Activated naive CD8-positive, alpha-beta T cell (primary cell): ENCODE data around the gene PLAC9.
A peak's percentile ranks its signal among the peaks of the same experiment; 100 is the strongest.

Source experiments
- H3K27ac Mint-ChIP-seq: one replicate; pipeline ENCODE4 v1.8.0; 2021; ENCODE audit warnings: mixed read lengths
- H3K27me3 Mint-ChIP-seq: one replicate; pipeline ENCODE4 v1.8.0; 2021; ENCODE audit warnings: mixed read lengths
- H3K36me3 Mint-ChIP-seq: one replicate; pipeline ENCODE4 v1.8.0; 2021; ENCODE audit warnings: mixed read lengths
- H3K4me1 Mint-ChIP-seq: one replicate; pipeline ENCODE4 v1.8.0; 2021; ENCODE audit warnings: low read depth, mixed read lengths
- H3K4me3 Mint-ChIP-seq: one replicate; pipeline ENCODE4 v1.8.0; 2021; ENCODE audit warnings: mild to moderate bottlenecking, mixed read lengths
- H3K9me3 Mint-ChIP-seq: one replicate; pipeline ENCODE4 v1.8.0; 2021; ENCODE audit warnings: low read depth, mixed read lengths

The PLAC9 gene

DNA sequence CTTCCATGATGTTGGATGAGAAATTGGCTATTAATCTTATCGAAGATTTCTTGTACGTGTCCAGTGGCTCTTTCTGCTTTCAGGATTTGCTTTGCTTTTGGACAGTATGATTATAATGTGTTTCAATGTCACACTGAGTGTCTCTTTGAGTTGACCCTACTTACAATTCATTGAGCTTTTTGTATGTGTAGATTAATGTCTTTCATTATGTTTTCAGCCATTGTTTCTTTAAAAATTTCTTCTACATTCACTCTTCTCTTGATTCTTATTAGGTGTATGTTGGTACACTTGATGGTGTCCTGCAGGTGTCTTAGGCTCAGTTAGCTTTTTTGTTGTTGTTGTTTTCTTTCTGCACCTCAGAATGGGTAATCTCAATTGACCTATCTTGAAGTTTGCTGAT lies 16.6 kb downstream of the PLAC9 start:
- Mint-ChIP-seq H3K36me3 (peaks cover 31% of the 10 kb centered on the region), H3K27ac (peak overlapping the region; percentile 16), H3K4me3 (no peak overlapping the region), H3K9me3 (no peaks in the 10 kb centered on the region), H3K27me3 (no peaks in the 10 kb centered on the region), H3K4me1 (peaks cover 15% of the 10 kb centered on the region)

DNA sequence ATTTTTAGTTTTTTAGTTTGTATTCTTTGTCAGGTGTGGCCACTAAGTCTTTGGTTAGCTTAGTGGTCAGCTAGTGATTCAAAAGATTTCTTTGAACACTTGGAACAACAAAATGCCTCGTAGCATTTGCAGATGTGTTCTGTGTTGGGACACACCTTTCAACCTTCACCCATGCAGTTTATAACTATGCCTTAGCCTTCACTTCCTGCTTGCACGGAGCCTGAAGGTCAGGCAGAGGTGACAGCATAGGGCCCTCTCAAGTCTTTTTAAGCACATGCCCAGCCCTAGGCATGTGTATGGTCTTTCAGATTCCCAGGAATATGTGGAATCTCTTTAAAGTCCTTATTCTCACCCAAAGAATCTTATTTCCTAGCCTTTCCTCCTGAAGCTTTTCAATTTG lies 17.6 kb downstream of the PLAC9 start:
- Mint-ChIP-seq H3K4me3 (no peak overlapping the region), H3K36me3 (peaks cover 31% of the 10 kb centered on the region), H3K27me3 (no peaks in the 10 kb centered on the region), H3K4me1 (peaks cover 8% of the 10 kb centered on the region), H3K9me3 (no peaks in the 10 kb centered on the region), H3K27ac (peak overlapping the region; percentile 72)

DNA sequence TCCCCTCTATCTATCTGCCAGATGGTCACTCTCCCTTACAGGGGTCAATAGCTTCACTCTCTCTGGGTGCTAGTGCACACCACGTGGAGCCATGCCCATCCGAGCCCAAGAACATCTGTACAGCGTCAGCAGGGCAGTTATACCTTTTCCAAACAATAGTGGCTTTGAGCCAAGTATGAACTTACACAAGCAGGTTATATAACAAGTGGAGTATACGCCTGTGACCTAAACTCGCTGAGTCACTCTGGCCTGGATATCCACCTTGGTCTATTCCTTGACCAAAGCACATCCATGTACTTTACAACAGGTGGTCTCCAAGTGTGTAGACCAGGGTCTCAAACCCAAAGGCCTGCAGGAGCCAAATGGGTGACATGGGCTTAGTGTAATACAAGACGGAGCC lies 20.3 kb downstream of the PLAC9 start:
- peak overlapping the region; percentile 73 for H3K27ac Mint-ChIP-seq
- H3K4me3 Mint-ChIP-seq: no peak overlapping the region
- H3K4me1 Mint-ChIP-seq: peaks cover 15% of the 10 kb centered on the region
- H3K9me3 Mint-ChIP-seq: no peaks in the 10 kb centered on the region
- H3K36me3 Mint-ChIP-seq: peaks cover 33% of the 10 kb centered on the region
- H3K27me3 Mint-ChIP-seq: no peaks in the 10 kb centered on the region

DNA sequence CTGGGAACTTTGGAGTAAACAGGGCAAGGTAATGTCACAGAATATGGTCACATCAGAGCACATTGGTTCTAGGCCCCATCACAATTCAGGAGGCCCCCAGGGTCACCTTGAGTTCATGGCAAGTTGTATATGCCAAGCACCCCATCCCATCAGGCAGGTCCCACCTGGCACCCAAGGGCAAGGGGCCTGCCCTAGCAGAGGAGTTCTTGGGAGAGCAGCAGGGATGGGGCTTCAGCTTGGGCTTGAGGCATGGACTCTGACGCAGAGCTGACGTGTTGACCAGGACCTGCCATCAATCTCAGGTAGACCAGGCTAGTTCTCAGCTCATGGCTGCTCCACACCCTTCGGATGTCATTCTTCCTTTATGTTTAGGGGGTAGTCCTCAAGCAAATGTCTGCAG lies 20.9 kb downstream of the PLAC9 start:
- no peak overlapping the region for H3K4me3 Mint-ChIP-seq
- peak overlapping the region; percentile 78 for H3K27ac Mint-ChIP-seq
- peaks cover 16% of the 10 kb centered on the region for H3K4me1 Mint-ChIP-seq
- no peaks in the 10 kb centered on the region for H3K27me3 Mint-ChIP-seq
- no peaks in the 10 kb centered on the region for H3K9me3 Mint-ChIP-seq
- peaks cover 33% of the 10 kb centered on the region for H3K36me3 Mint-ChIP-seq

DNA sequence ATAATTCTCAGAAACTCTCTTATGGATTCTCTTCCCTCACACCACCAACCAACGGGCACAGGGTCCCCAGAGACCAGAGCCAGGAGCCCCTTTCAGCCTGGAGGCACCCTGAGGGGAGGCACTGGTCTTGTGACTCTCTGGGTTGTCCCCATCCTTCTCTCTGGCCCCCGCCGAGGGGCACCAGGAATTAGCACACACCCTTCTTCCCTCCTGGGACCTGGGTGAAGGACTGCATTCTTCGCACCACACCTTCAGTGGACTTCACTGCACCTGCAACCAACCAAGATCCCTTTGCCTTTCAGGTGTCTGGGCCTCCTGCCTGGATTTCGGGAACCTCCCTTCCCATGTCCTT lies 22.1 kb downstream of the PLAC9 start:
- H3K9me3 Mint-ChIP-seq: no peaks in the 10 kb centered on the region
- H3K36me3 Mint-ChIP-seq: peaks cover 28% of the 10 kb centered on the region
- H3K27ac Mint-ChIP-seq: peak overlapping the region; percentile 7
- no peaks in the 10 kb centered on the region for H3K27me3 Mint-ChIP-seq
- peaks cover 19% of the 10 kb centered on the region for H3K4me1 Mint-ChIP-seq
- H3K4me3 Mint-ChIP-seq: no peak overlapping the region

DNA sequence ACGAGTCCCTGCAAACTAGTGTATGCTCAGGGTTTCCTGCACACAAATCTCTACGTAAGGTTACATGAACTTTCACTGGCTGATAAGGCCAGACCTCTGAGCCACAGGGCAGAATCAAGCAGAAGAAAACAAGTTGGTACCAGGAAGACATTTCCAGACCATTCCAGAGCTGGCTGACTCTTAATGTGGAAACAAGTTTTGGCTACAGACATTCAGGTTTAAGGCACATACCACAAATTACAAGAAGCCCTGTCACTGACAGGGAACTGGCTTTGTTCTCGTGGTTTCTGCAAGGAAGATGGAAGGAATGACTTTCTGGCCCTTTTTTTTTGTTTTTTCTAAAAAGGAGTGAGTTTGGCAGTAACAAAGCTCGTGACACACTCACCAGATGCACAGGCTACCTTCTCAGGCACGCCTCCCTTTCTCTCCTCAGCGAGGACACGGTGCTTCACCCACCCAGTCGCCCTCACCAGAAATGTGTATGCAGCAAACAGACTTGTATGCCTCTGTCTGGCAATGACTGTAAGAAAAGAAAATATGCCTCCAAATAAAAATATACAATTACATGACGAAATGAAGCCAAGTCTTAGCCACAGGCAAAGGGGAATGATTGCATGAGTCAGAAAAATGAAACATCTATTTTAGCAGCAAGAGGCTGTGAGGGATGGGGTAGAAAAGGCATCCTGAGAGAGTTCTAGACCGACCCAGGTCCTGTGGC lies 22.6 kb downstream of the PLAC9 start:
- Mint-ChIP-seq H3K27ac (peak overlapping the region; percentile 59), H3K4me1 (peaks cover 19% of the 10 kb centered on the region), H3K36me3 (peaks cover 27% of the 10 kb centered on the region), H3K9me3 (no peaks in the 10 kb centered on the region), H3K27me3 (no peaks in the 10 kb centered on the region), H3K4me3 (no peak overlapping the region)

DNA sequence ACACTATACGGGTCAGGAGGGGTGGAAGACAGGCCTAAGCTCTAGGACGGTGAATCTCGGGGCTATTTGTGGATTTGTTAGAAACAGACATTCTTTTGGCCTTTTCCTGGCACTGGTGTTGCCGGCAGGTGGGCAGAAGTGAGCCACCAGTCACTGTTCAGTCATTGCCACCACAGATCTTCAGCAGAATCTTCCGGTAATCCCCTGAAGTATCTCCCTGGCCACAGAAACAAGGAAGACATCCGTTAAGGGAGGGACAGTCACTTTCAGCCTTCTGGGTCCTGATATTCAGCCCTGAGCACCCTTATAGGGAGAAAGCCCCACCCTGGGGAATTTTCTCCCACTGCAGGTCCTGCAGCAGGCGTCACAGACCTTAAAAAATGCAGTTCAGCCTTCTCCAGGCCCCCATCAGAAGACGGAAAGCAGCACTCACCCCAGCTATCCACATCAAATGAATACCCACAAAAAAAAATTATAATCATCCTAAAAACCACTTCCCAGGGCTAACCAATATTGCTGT lies 23.2 kb downstream of the PLAC9 start:
- H3K27ac Mint-ChIP-seq: peak overlapping the region; percentile 59

DNA sequence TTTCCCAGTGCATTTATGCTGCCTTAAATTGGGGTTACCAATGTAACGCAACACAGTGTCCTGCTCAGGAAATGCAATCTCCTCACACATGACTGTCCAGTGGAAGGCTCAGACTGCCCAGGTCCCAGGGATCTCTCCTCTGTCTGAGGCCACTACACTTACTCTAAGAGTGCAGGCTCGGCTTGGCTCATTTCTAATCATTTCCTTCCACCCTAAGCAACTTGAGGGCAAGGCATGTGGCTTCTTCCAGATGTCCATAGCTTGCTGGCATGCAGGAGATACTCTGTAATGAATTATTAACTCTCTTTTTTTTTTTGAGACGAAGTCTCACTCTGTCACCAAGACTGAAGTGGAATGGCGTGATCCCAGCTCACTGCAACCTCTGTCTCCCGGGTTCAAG lies 23.7 kb downstream of the PLAC9 start:
- Mint-ChIP-seq H3K36me3 (peaks cover 16% of the 10 kb centered on the region), H3K9me3 (no peaks in the 10 kb centered on the region), H3K27me3 (no peaks in the 10 kb centered on the region), H3K27ac (peak overlapping the region; percentile 59), H3K4me3 (no peak overlapping the region), H3K4me1 (peaks cover 21% of the 10 kb centered on the region)

More for the DNA sequence above, 23.2 kb downstream of the PLAC9 start:
- Mint-ChIP-seq H3K9me3 (no peaks in the 10 kb centered on the region), H3K27me3 (no peaks in the 10 kb centered on the region), H3K4me1 (peaks cover 21% of the 10 kb centered on the region), H3K36me3 (peaks cover 21% of the 10 kb centered on the region), H3K4me3 (no peak overlapping the region)

DNA sequence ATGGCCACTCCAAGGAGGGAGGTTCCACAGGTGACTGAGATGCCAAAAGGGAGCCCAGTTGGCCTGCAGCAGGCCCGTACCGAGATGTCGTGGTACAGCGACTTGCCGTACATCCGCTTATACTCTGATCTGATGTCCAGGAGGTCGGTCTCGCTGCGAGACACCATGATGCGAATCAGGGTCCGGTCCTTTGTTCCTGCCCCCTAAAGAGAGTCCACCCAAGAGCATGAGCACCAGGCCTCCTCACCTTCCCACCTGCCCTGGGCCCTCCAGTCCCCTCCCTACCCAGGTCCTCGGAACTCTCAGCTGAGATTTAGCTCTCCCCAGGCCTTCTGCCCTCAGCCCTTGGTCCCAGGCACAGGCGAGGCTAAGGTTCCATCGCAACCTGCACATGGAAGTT lies 25.0 kb downstream of the PLAC9 start:
- no peak overlapping the region for H3K4me3 Mint-ChIP-seq
- H3K27ac Mint-ChIP-seq: no peak overlapping the region
- H3K4me1 Mint-ChIP-seq: peaks cover 19% of the 10 kb centered on the region
- H3K27me3 Mint-ChIP-seq: no peaks in the 10 kb centered on the region
- peaks cover 9% of the 10 kb centered on the region for H3K36me3 Mint-ChIP-seq
- no peaks in the 10 kb centered on the region for H3K9me3 Mint-ChIP-seq

DNA sequence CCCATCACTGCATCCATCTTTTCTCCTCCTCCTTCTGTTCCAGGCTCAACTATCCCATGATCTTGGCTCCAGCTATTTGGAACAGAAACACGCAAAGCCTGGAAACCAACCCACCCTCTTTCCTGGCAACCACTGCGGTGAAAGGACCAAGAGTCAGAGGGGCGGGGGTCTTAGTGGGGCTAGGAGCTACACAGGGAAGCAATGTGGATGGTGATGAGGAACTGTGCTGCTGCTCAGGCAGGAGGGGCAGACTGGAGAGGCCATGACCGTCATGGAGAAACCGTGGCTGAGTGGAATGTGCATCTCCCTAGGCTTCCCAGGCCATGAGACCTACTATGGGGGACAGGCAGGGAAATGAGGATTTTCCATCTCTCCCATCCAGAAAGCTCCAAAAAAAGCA lies 25.6 kb downstream of the PLAC9 start:
- Mint-ChIP-seq H3K9me3 (no peaks in the 10 kb centered on the region), H3K27me3 (no peaks in the 10 kb centered on the region), H3K4me3 (no peak overlapping the region), H3K36me3 (peaks cover 6% of the 10 kb centered on the region), H3K27ac (peak overlapping the region; percentile 64), H3K4me1 (peaks cover 17% of the 10 kb centered on the region)

DNA sequence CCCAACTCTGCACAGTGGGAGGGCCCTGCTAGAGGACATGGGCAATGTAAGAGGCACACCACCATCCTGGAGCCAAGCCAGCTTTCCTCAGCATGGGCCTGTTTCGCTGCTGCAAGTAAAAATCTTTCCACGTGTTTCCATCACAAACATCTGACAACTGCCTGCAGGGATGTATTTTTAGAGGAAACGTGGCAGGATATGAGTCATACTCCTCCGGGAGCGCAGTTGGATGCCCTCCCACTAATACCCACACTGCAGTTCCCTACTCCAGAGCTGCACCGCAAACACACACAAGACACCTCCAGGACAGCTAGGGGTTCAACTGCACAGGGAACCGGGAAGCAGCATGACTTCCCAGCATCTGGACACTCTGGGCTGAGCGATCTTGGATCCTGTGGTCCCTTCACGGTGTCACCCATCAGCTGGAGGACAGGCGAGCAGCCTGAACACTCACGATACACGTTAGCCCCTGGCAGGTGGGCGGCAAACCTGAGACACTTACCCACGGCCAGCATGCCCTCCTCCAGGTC lies 26.1 kb downstream of the PLAC9 start:
- Mint-ChIP-seq H3K27ac (peak overlapping the region; percentile 64), H3K36me3 (peaks cover 3% of the 10 kb centered on the region), H3K27me3 (no peaks in the 10 kb centered on the region), H3K9me3 (no peaks in the 10 kb centered on the region), H3K4me1 (peaks cover 16% of the 10 kb centered on the region), H3K4me3 (no peak overlapping the region)

DNA sequence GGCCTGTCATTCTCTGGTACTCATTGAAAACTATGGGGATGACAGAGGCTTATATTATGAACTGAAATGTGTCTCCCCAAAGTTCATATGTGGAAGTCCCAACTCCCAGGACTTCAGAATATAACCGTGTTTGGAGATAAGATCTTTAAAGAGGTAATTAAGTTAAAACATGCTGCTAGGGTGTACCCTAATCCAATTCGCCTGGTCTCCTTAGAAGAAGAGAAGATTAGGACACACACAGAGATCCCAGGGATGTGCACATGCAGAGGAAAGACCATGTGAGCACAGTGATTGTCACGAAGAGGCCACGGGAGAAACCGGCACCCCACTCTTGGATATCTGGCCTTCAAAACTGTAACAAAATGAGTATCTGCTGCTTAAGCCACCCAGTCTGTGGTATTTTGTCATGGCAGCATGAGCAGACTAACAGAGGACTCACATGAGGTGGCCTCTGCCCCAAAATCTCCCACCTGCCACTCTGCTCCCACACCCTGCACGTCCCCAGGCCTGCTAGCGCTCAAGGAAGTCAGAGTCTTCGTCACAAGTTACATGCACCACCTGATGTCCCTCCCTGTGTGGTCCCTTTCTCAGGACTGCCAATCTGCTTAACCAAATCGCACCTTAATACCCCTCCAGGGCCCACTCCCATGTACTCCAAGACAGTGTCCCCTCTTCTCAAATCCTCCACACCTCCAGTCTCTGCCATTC lies 26.8 kb downstream of the PLAC9 start:
- H3K36me3 Mint-ChIP-seq: peaks cover 3% of the 10 kb centered on the region
- no peaks in the 10 kb centered on the region for H3K27me3 Mint-ChIP-seq
- no peak overlapping the region for H3K4me3 Mint-ChIP-seq
- peak overlapping the region; percentile 58 for H3K27ac Mint-ChIP-seq
- peaks cover 16% of the 10 kb centered on the region for H3K4me1 Mint-ChIP-seq
- H3K9me3 Mint-ChIP-seq: no peaks in the 10 kb centered on the region

DNA sequence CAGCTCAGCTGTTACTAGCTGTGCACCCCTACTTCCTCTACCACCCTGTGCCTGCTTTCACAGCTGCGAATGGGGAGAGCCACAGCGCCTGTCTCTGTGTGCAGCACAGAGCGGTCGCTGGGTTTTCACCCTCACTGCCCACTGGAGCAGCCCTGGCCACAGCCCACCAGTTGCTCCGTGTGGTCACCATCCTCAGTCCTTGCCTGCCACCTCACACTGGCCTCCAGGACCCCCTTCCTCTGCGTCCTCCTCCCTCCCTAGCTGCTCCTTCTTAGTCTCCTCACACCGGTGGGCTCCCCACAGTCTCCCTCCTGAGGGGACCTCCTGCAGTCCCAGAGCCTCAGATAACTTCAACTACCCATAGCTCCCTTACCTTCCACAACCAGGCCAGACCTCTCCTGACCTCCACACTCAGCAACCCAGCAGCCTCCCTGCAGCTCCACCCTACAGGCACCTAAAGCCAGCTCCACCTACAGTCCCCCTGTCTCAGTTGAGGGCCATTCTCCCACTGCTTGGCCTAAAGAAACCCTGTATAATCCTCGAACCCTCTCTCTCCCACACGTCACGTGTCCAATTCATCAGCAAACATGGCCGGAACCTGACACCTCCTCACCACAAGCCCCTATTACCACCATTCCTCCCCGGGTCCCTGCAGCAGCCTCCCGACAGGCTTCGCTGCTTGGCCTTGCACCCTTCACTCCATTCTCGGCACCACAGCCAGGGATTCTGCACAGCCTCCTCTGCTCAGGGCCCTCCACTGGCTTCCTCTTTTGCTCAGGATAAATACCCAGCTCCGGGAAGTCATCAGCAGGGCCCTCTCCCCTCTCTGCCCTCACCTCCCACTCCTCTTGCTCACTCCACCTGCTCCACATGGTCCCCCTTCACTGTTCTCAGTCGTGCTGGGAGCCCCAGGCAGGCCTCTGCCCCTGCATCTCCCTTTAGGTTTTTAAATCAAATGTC lies 28.1 kb downstream of the PLAC9 start:
- Mint-ChIP-seq H3K4me3 (no peak overlapping the region), H3K27me3 (no peaks in the 10 kb centered on the region), H3K27ac (peak overlapping the region; percentile 66), H3K9me3 (no peaks in the 10 kb centered on the region), H3K4me1 (peaks cover 13% of the 10 kb centered on the region), H3K36me3 (no peaks in the 10 kb centered on the region)

DNA sequence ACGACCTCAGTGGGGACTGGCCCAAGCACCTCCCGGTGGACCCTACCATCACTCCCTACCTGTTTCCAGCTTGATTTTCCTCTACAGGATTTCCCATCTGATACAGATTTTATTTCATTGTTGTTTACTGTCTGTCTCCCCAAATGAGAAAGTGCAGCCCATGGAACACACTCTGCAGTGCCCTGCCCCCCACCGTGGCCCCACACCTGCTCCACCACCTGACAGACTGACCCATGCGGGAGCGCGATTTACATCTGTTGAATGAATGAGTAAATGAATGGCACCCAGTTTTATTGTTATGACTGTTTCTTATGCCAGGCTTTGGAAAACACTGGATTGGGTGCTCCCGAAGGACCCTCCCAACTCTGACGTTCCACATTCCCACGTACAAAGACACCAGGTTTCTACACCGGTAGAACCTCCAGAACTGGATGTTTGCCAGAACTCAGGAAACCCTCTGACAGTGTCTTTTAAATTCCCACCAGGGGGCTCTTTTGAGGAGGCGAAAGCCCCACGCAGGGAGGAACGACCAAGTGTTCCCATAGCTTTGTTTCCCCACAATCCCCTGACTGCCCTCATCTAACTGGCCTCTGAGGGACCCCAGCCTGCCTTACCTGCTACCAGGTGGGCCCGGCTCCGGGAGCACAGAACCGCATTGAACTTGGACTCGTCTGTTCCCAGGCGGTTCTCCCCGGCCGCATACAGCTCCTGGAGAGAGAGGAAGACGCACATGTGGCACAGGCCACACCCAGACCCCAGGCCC lies 29.0 kb downstream of the PLAC9 start:
- no peak overlapping the region for H3K4me3 Mint-ChIP-seq
- H3K36me3 Mint-ChIP-seq: no peaks in the 10 kb centered on the region
- peak overlapping the region; percentile 41 for H3K27ac Mint-ChIP-seq
- H3K9me3 Mint-ChIP-seq: no peaks in the 10 kb centered on the region
- no peaks in the 10 kb centered on the region for H3K27me3 Mint-ChIP-seq
- H3K4me1 Mint-ChIP-seq: peaks cover 11% of the 10 kb centered on the region
